Memory B cell (primary cell): Measurements from ENCODE around the gene LTO1.
"Not testable (repeated sequence)": the region's sequence is repeated elsewhere in the genome, so short reads cannot be mapped to it uniquely, and the experiment has no call there.

Source experiments
- ATAC-seq: fragments of 150-1000 bp; cut with Tn5 transposase; 2 replicates; pipeline ENCODE4 v1.10.0; 2021; ENCODE audit warnings: low read depth, mild to moderate bottlenecking, moderate library complexity
- DNase-seq, 2 donors: peaks; one replicate each; pipeline ENCODE4 v3.0.0; 2022; ENCODE audit warnings: low spot score in 2 of 2
- H3K27ac Mint-ChIP-seq: one replicate; pipeline ENCODE4 v1.8.0; 2022; ENCODE audit warnings: mild to moderate bottlenecking, moderate library complexity, mixed read lengths
- H3K27me3 Mint-ChIP-seq: one replicate; pipeline ENCODE4 v1.8.0; 2022; ENCODE audit warnings: mixed read lengths
- H3K36me3 Mint-ChIP-seq: one replicate; pipeline ENCODE4 v1.8.0; 2022; ENCODE audit warnings: mild to moderate bottlenecking, mixed read lengths
- H3K4me1 Mint-ChIP-seq: one replicate; pipeline ENCODE4 v1.8.0; 2022; ENCODE audit warnings: mixed read lengths
- H3K4me3 Mint-ChIP-seq: one replicate; pipeline ENCODE4 v1.8.0; 2022; ENCODE audit warnings: mild to moderate bottlenecking, moderate library complexity, mixed read lengths
- H3K9me3 Mint-ChIP-seq: one replicate; pipeline ENCODE4 v1.8.0; 2022; ENCODE audit warnings: mixed read lengths

Gene LTO1

DNA sequence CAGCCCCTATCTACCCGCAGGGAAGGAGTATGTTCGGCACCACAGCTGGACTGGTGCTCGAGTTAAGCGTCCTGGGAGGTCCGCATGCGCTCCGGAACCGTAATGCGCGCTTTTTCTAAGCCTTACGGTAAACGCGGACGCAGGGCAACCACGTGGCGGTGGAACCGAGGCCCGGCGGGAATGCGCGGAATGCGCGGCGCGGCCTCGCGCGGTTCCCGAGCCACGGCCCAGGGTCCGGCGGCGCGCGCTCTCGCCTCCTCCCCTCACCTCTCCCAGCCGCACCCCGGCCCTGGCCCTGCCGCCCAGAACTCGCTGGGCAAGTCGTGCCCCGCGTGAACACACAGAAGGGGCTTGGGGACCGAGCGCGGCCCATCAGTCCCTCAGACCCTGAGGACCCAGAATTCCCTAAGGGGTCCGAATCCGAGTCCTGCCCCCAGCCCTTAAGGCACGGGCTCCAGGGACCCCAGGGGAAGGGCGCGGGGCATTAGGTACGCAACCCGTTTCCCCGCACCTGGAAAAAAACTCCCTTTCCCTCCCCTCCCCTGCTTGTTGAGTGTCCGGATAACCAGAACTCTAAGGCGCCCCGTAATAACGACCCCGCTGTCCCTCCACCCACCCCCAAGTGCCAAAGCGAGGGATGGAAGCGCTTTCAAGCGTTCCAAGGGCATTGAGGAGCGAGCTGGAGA, 38.5 kb downstream of the LTO1 start:
- DNase-seq (no peak), ATAC-seq (no peak)
- peak overlapping the region; percentile 24 for H3K27ac Mint-ChIP-seq
- H3K27me3 Mint-ChIP-seq, result peaks cover 12% of the 10 kb centered on the region
- no peaks in the 10 kb centered on the region for H3K36me3 Mint-ChIP-seq
- peaks cover 16% of the 10 kb centered on the region for H3K4me1 Mint-ChIP-seq
- H3K4me3 Mint-ChIP-seq, result no peak overlapping the region
- H3K9me3 Mint-ChIP-seq, result no peaks in the 10 kb centered on the region

GRCh38 chr11:69635804-69636511, 39.2 kb downstream of the LTO1 start:
- no peak for DNase-seq

DNA sequence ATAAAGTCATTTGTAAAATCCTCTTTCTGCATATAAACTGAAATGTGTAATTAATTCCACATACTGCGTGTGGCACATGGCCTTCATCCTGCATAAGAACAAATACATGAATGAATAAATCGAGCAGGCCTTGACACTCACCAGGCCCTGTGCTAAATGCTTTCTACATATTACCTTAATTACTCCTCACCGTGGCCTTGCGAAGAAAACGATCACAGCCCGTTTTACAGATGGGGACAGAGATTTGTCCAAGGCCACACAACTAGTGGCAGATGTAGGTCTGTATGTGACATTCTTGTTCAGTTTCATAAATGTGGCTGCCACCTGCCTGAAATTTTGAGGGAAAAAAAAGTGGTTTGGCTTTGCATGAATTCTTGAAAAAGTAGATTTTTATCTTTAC, 40.0 kb downstream of the LTO1 start:
- no peaks in the 10 kb centered on the region for H3K9me3 Mint-ChIP-seq
- DNase-seq (no peak), ATAC-seq (no peak)
- H3K36me3 Mint-ChIP-seq, result no peaks in the 10 kb centered on the region
- no peak overlapping the region for H3K4me3 Mint-ChIP-seq
- peaks cover 5% of the 10 kb centered on the region for H3K4me1 Mint-ChIP-seq
- peaks cover 12% of the 10 kb centered on the region for H3K27me3 Mint-ChIP-seq
- no peak overlapping the region for H3K27ac Mint-ChIP-seq

More at GRCh38 chr11:69635804-69636511, 39.2 kb downstream of the LTO1 start:
- ATAC-seq, result no peak
- Mint-ChIP-seq H3K4me1 (peaks cover 11% of the 10 kb centered on the region), H3K27me3 (peaks cover 12% of the 10 kb centered on the region), H3K36me3 (no peaks in the 10 kb centered on the region), H3K27ac (peak overlapping the region; percentile 24), H3K4me3 (no peak overlapping the region), H3K9me3 (no peaks in the 10 kb centered on the region)

DNA sequence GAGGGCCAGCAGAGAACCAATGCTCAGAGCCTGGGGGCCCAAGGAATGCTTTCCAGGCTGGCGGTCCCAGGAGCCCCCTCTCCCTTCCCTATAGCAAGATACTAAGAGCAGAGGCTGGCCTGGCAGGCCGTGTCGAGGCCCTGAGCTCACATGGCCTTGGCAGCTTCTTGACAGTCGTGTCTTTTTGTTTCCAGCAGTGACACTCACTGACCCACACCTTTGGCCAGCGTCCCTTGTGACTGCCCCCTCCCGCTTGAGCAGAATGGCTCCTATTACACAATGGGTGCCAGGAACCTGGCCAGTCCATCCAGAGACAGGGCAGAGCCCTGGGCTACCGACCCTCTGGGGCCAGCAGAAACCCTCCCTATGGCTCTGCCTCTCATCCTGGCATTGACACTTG, 40.6 kb downstream of the LTO1 start:
- H3K9me3 Mint-ChIP-seq, result peaks cover 2% of the 10 kb centered on the region
- peaks cover 12% of the 10 kb centered on the region for H3K27me3 Mint-ChIP-seq
- H3K4me3 Mint-ChIP-seq, result no peak overlapping the region
- DNase-seq (no peak), ATAC-seq (no peak)
- H3K36me3 Mint-ChIP-seq, result no peaks in the 10 kb centered on the region
- no peak overlapping the region for H3K27ac Mint-ChIP-seq
- peaks cover 5% of the 10 kb centered on the region for H3K4me1 Mint-ChIP-seq

DNA sequence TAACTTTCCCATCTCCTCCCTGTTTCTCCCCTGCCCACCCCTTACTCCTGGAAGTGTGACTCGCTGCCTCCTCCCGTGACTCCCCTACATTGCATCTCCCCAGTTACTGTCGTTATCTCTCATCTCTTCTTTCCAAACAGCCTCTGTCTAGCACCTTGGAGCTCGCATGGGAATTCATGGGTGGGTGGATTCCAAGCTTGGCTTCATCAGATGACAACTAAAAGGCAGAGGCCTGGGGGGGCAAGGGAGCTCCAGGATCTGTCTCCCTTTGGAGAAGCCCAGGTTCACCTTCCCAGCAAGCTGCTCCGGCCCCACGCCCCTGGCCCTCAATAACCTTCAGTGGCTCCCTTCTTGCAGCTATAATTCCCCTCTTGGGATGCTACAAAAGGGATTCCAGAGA, 41.1 kb downstream of the LTO1 start:
- Mint-ChIP-seq H3K9me3 (peaks cover 5% of the 10 kb centered on the region), H3K4me3 (no peak overlapping the region), H3K27me3 (peaks cover 14% of the 10 kb centered on the region), H3K4me1 (peaks cover 5% of the 10 kb centered on the region), H3K27ac (no peak overlapping the region), H3K36me3 (peaks cover 2% of the 10 kb centered on the region)
- ATAC-seq, result no peak
- DNase-seq, result no peak

GRCh38 chr11:69632900-69633299, 42.3 kb downstream of the LTO1 start:
- Mint-ChIP-seq H3K36me3 (peaks cover 4% of the 10 kb centered on the region), H3K9me3 (peaks cover 6% of the 10 kb centered on the region), H3K4me1 (no peaks in the 10 kb centered on the region), H3K27me3 (peaks cover 10% of the 10 kb centered on the region), H3K27ac (no peak overlapping the region), H3K4me3 (no peak overlapping the region)
- no peak for DNase-seq
- no peak for ATAC-seq

- ATAC-seq, result no peak
- peaks cover 13% of the 10 kb centered on the region for H3K27me3 Mint-ChIP-seq
- no peak for DNase-seq
Observed at GRCh38 chr11:69630424-69630823, 44.7 kb downstream of the LTO1 start.

GRCh38 chr11:69630017-69630416, 45.1 kb downstream of the LTO1 start:
- DNase-seq (no peak), ATAC-seq (no peak)
- H3K4me1 Mint-ChIP-seq, result peaks cover 2% of the 10 kb centered on the region
- H3K4me3 Mint-ChIP-seq, result no peak overlapping the region
- H3K27me3 Mint-ChIP-seq, result peaks cover 13% of the 10 kb centered on the region
- H3K9me3 Mint-ChIP-seq, result peaks cover 6% of the 10 kb centered on the region
- no peak overlapping the region for H3K27ac Mint-ChIP-seq
- H3K36me3 Mint-ChIP-seq, result peaks cover 6% of the 10 kb centered on the region

More at GRCh38 chr11:69630424-69630823, 44.7 kb downstream of the LTO1 start:
- Mint-ChIP-seq H3K4me1 (peaks cover 2% of the 10 kb centered on the region), H3K27ac (no peak overlapping the region), H3K36me3 (peaks cover 6% of the 10 kb centered on the region), H3K9me3 (peaks cover 6% of the 10 kb centered on the region), H3K4me3 (no peak overlapping the region)

GRCh38 chr11:69627551-69627950, 47.6 kb downstream of the LTO1 start:
- Mint-ChIP-seq H3K4me1 (peaks cover 2% of the 10 kb centered on the region), H3K4me3 (no peak overlapping the region), H3K27me3 (peaks cover 13% of the 10 kb centered on the region), H3K27ac (no peak overlapping the region), H3K9me3 (peaks cover 6% of the 10 kb centered on the region), H3K36me3 (peaks cover 6% of the 10 kb centered on the region)
- ATAC-seq, result no peak
- no peak for DNase-seq

- H3K9me3 Mint-ChIP-seq, result peaks cover 6% of the 10 kb centered on the region
- H3K27ac Mint-ChIP-seq, result no peak overlapping the region
- peaks cover 2% of the 10 kb centered on the region for H3K4me1 Mint-ChIP-seq
- no peak overlapping the region for H3K4me3 Mint-ChIP-seq
- ATAC-seq (no peak), DNase-seq (no peak)
- H3K27me3 Mint-ChIP-seq, result peaks cover 13% of the 10 kb centered on the region
- H3K36me3 Mint-ChIP-seq, result peaks cover 6% of the 10 kb centered on the region
Observed at GRCh38 chr11:69625476-69625875, 49.7 kb downstream of the LTO1 start.

- DNase-seq (no peak), ATAC-seq (no peak)
- H3K27me3 Mint-ChIP-seq, result peaks cover 14% of the 10 kb centered on the region
- peaks cover 4% of the 10 kb centered on the region for H3K36me3 Mint-ChIP-seq
- H3K4me1 Mint-ChIP-seq, result peaks cover 2% of the 10 kb centered on the region
- peaks cover 2% of the 10 kb centered on the region for H3K9me3 Mint-ChIP-seq
- no peak overlapping the region for H3K27ac Mint-ChIP-seq
- H3K4me3 Mint-ChIP-seq, result no peak overlapping the region
Observed at GRCh38 chr11:69624293-69624692, 50.9 kb downstream of the LTO1 start.

GRCh38 chr11:69622097-69622681, 53.0 kb downstream of the LTO1 start:
- not testable (repeated sequence) for DNase-seq, ATAC-seq, H3K9me3 Mint-ChIP-seq, H3K4me1 Mint-ChIP-seq, H3K4me3 Mint-ChIP-seq, H3K27ac Mint-ChIP-seq, H3K36me3 Mint-ChIP-seq
- peaks cover 15% of the 10 kb centered on the region for H3K27me3 Mint-ChIP-seq

- H3K9me3 Mint-ChIP-seq, result no peaks in the 10 kb centered on the region
- ATAC-seq (no peak), DNase-seq (no peak)
- no peaks in the 10 kb centered on the region for H3K36me3 Mint-ChIP-seq
- H3K4me1 Mint-ChIP-seq, result peaks cover 1% of the 10 kb centered on the region
- peaks cover 15% of the 10 kb centered on the region for H3K27me3 Mint-ChIP-seq
- H3K27ac Mint-ChIP-seq, result no peak overlapping the region
- H3K4me3 Mint-ChIP-seq, result no peak overlapping the region
Observed at GRCh38 chr11:69620683-69621290, 54.4 kb downstream of the LTO1 start.

- no peaks in the 10 kb centered on the region for H3K9me3 Mint-ChIP-seq
- no peaks in the 10 kb centered on the region for H3K36me3 Mint-ChIP-seq
- no peak for ATAC-seq
- H3K27ac Mint-ChIP-seq, result no peak overlapping the region
- H3K4me3 Mint-ChIP-seq, result no peak overlapping the region
- H3K27me3 Mint-ChIP-seq, result peaks cover 20% of the 10 kb centered on the region
- DNase-seq, result no peak
- H3K4me1 Mint-ChIP-seq, result no peaks in the 10 kb centered on the region
Observed at GRCh38 chr11:69618237-69618636, 56.9 kb downstream of the LTO1 start.
